Measurements from ENCODE around the gene OR10K1. TPM values are rescaled to one million over a fixed set of nuclear protein-coding genes. Genes with fewer than 3 reads are reported as not detected.

Gene OR10K1
- total RNA-seq, 1 donor from 2014 or later, result not detected

GRCh38 chr1:158434741-158435140 is 26.9 kb upstream of the OR10K1 start:
- no peaks in the 10 kb centered on the region for H3K36me3 ChIP-seq (ENCODE audit: insufficient read depth, low read length)
- no peak overlapping the region for H3K9ac ChIP-seq (ENCODE audit: low read length)
- H3K27me3 ChIP-seq (ENCODE audit: insufficient read depth, low read length), result no peaks in the 10 kb centered on the region
- H3K27ac Mint-ChIP-seq (ENCODE audit: unreplicated experiment), result no peak overlapping the region
- H3K27me3 Mint-ChIP-seq (ENCODE audit: low read depth, unreplicated experiment), result no peaks in the 10 kb centered on the region
- H3K9me3 Mint-ChIP-seq (ENCODE audit: unreplicated experiment), result peaks cover 4% of the 10 kb centered on the region
- H3K36me3 Mint-ChIP-seq (ENCODE audit: low read depth, unreplicated experiment), result no peaks in the 10 kb centered on the region
- H3K4me2 ChIP-seq (ENCODE audit: low read length), result no peak overlapping the region
- TF ChIP-seq CTCF (IDR thresholded peaks at IDR 0.05; ENCODE audit: insufficient read depth, low read depth, low read length), result no peak
- TF ChIP-seq EZH2 (IDR thresholded peaks at IDR 0.05; ENCODE audit: insufficient read depth, low read length), result no peak
- no peaks in the 10 kb centered on the region for H3K4me1 ChIP-seq (ENCODE audit: insufficient read depth, low read length)
- no peaks in the 10 kb centered on the region for H4K20me1 ChIP-seq (ENCODE audit: insufficient read depth, low read length)
- no peak overlapping the region for H3K4me3 ChIP-seq (ENCODE audit: insufficient read depth, low read depth, low read length)
- DNase-seq (ENCODE audit: low read depth) (no peak), FAIRE-seq (no peak)
- no peak overlapping the region for H2AFZ ChIP-seq (ENCODE audit: low read depth, low read length)
- no peaks in the 10 kb centered on the region for H3K79me2 ChIP-seq (ENCODE audit: insufficient read depth, low read length)
- H3K27ac ChIP-seq (ENCODE audit: low read depth, low read length), result no peak overlapping the region
- H3K4me1 Mint-ChIP-seq (ENCODE audit: low read depth, unreplicated experiment), result peaks cover 4% of the 10 kb centered on the region
- H3K4me3 Mint-ChIP-seq (ENCODE audit: unreplicated experiment), result no peak overlapping the region
- no peaks in the 10 kb centered on the region for H3K9me3 ChIP-seq (ENCODE audit: insufficient read depth, low read depth, low read length)

GRCh38 chr1:158445376-158445775 is 16.3 kb upstream of the OR10K1 start:
- Histone ChIP-seq H3K36me3 (ENCODE audit: insufficient read depth, low read length) (no peaks in the 10 kb centered on the region), H3K9me3 (ENCODE audit: insufficient read depth, low read depth, low read length) (no peaks in the 10 kb centered on the region), H3K4me1 (ENCODE audit: insufficient read depth, low read length) (no peaks in the 10 kb centered on the region), H3K9ac (ENCODE audit: low read length) (no peak overlapping the region), H3K27me3 (ENCODE audit: insufficient read depth, low read length) (no peaks in the 10 kb centered on the region), H3K79me2 (ENCODE audit: insufficient read depth, low read length) (no peaks in the 10 kb centered on the region), H3K4me2 (ENCODE audit: low read length) (no peak overlapping the region), H3K4me3 (ENCODE audit: insufficient read depth, low read depth, low read length) (no peak overlapping the region), H4K20me1 (ENCODE audit: insufficient read depth, low read length) (no peaks in the 10 kb centered on the region), H2AFZ (ENCODE audit: low read depth, low read length) (no peak overlapping the region), H3K27ac (ENCODE audit: low read depth, low read length) (no peak overlapping the region)
- no peak overlapping the region for H3K4me3 Mint-ChIP-seq (ENCODE audit: unreplicated experiment)
- DNase-seq (ENCODE audit: low read depth), result no peak
- no peak for FAIRE-seq
- H3K4me1 Mint-ChIP-seq (ENCODE audit: low read depth, unreplicated experiment), result no peaks in the 10 kb centered on the region
- TF ChIP-seq CTCF (IDR thresholded peaks at IDR 0.05; ENCODE audit: insufficient read depth, low read depth, low read length) (no peak), EZH2 (IDR thresholded peaks at IDR 0.05; ENCODE audit: insufficient read depth, low read length) (no peak)
- H3K36me3 Mint-ChIP-seq (ENCODE audit: low read depth, unreplicated experiment), result no peaks in the 10 kb centered on the region
- no peaks in the 10 kb centered on the region for H3K9me3 Mint-ChIP-seq (ENCODE audit: unreplicated experiment)
- no peak overlapping the region for H3K27ac Mint-ChIP-seq (ENCODE audit: unreplicated experiment)
- H3K27me3 Mint-ChIP-seq (ENCODE audit: low read depth, unreplicated experiment), result peaks cover 2% of the 10 kb centered on the region

GRCh38 chr1:158454537-158454936 is 7.1 kb upstream of the OR10K1 start:
- no peak for FAIRE-seq
- no peak for DNase-seq (ENCODE audit: low read depth)
- Histone ChIP-seq H3K4me2 (ENCODE audit: low read length) (no peak overlapping the region), H2AFZ (ENCODE audit: low read depth, low read length) (no peak overlapping the region), H3K27ac (ENCODE audit: low read depth, low read length) (no peak overlapping the region), H3K27me3 (ENCODE audit: insufficient read depth, low read length) (no peaks in the 10 kb centered on the region), H3K4me1 (ENCODE audit: insufficient read depth, low read length) (no peaks in the 10 kb centered on the region), H3K9ac (ENCODE audit: low read length) (no peak overlapping the region), H3K36me3 (ENCODE audit: insufficient read depth, low read length) (no peaks in the 10 kb centered on the region), H3K9me3 (ENCODE audit: insufficient read depth, low read depth, low read length) (no peaks in the 10 kb centered on the region), H4K20me1 (ENCODE audit: insufficient read depth, low read length) (no peaks in the 10 kb centered on the region), H3K79me2 (ENCODE audit: insufficient read depth, low read length) (no peaks in the 10 kb centered on the region), H3K4me3 (ENCODE audit: insufficient read depth, low read depth, low read length) (no peak overlapping the region)
- no peak overlapping the region for H3K27ac Mint-ChIP-seq (ENCODE audit: unreplicated experiment)
- TF ChIP-seq CTCF (IDR thresholded peaks at IDR 0.05; ENCODE audit: insufficient read depth, low read depth, low read length), result no peak
- no peak for TF ChIP-seq EZH2 (IDR thresholded peaks at IDR 0.05; ENCODE audit: insufficient read depth, low read length)
- H3K36me3 Mint-ChIP-seq (ENCODE audit: low read depth, unreplicated experiment), result no peaks in the 10 kb centered on the region
- no peaks in the 10 kb centered on the region for H3K9me3 Mint-ChIP-seq (ENCODE audit: unreplicated experiment)
- peaks cover 10% of the 10 kb centered on the region for H3K4me1 Mint-ChIP-seq (ENCODE audit: low read depth, unreplicated experiment)
- H3K4me3 Mint-ChIP-seq (ENCODE audit: unreplicated experiment), result no peak overlapping the region
- no peaks in the 10 kb centered on the region for H3K27me3 Mint-ChIP-seq (ENCODE audit: low read depth, unreplicated experiment)

All from astrocyte (in vitro differentiated cells and primary cell).